HCT116 (cell line): ENCODE data around the gene OTOGL. TPM values are rescaled to one million over a fixed set of nuclear protein-coding genes. Genes with fewer than 3 reads are reported as not detected.

Experiments used
- ATAC-seq: fragments of 200-7000 bp; cut with Tn5 transposase; 2 replicates; pipeline ENCODE4 v1.9.1; 2020; ENCODE audit warnings: mild to moderate bottlenecking, moderate library complexity
- BruUV-seq: library from RNA; stranded (reverse); fragments of 400-500 nt; replicated peaks from 2 replicates; lab custom pipeline; 2021; lab: Mats Ljungman, UMichigan
- CTCF ChIA-PET: fragments of 300-600 bp; sonication (Branson Sonifier 250); formaldehyde crosslinking; loops from one replicate; lab custom pipeline; 2021; ENCODE audit warnings: antibody characterized with exemption; lab: Charles Lee
- POLR2A ChIA-PET: fragments of 300-600, 350-600 bp; sonication (Branson Sonifier 250); formaldehyde crosslinking; loops from one replicate; lab custom pipeline; 2021; ENCODE audit warnings: antibody characterized with exemption; lab: Charles Lee
- RAD21 ChIA-PET, 2 experiments: fragments of 300-600 bp; sonication (Branson Sonifier 250); formaldehyde crosslinking; loops; one replicate each; lab custom pipeline; 2023; ENCODE audit warnings: low total read pairs in 2 of 2; ENCODE audit not compliant: uncharacterized antibody in 2 of 2, unreplicated experiment in 2 of 2, low non-redundant PET in 1 of 2; lab: Charles Lee
- DNase-seq: peaks from one replicate; pipeline ENCODE4 v3.0.0-alpha.2; 2010; ENCODE audit warnings: low read depth, low spot score
- H2AFZ ChIP-seq: fragments of 200-600 bp; shearing (Covaris generic), sonication (generic); 2 replicates; pipeline ENCODE4 v1.6.1; 2017; ENCODE audit warnings: low read depth, mixed run types, mixed read lengths, antibody characterized with exemption, low read length; ENCODE audit not compliant: poor library complexity, severe bottlenecking
- H3K27ac ChIP-seq: 2 replicates; pipeline ENCODE4 v1.5.1; 2012; ENCODE audit warnings: low read depth, low read length
- H3K27me3 ChIP-seq: fragments of 200-600 bp; sonication (generic); 2 replicates; pipeline ENCODE4 v1.6.1; 2016; ENCODE audit warnings: mixed run types, low read length, mixed read lengths; ENCODE audit not compliant: insufficient read depth
- H3K36me3 ChIP-seq, 2 experiments: fragments of 200-500 bp in 1 of 2; fragments of 200-600 bp in 1 of 2; sonication (Bioruptor generic) in 1 of 2; sonication (generic) in 1 of 2; 2 replicates each; pipeline versions ENCODE4 v1.5.1 to v1.6.1; 2014 to 2016; ENCODE audit warnings: low read length in 2 of 2, inconsistent platforms in 1 of 2, mixed read lengths in 1 of 2, mixed run types in 1 of 2; ENCODE audit not compliant: insufficient read depth in 2 of 2, control insufficient read depth in 1 of 2
- H3K4me1 ChIP-seq, 2 experiments: fragments of 200-600 bp in 1 of 2; sonication (generic) in 1 of 2; 2 replicates each; pipeline versions ENCODE4 v1.5.1 to v1.6.1; 2012 to 2017; ENCODE audit warnings: low read length in 2 of 2, inconsistent platforms in 1 of 2, mild to moderate bottlenecking in 1 of 2, mixed read lengths in 1 of 2, mixed run types in 1 of 2, moderate library complexity in 1 of 2; ENCODE audit not compliant: insufficient read depth in 2 of 2, control insufficient read depth in 1 of 2
- H3K4me2 ChIP-seq: fragments of 200-600 bp; sonication (generic); 2 replicates; pipeline ENCODE4 v1.6.1; 2017; ENCODE audit warnings: mixed run types, low read length, mixed read lengths
- H3K4me3 ChIP-seq, 2 experiments: fragments of 200-600 bp in 1 of 2; sonication (generic) in 1 of 2; replicated peaks in 1 of 2; 2 replicates each; pipeline ENCODE4 v1.5.1; 2011 to 2016; ENCODE audit warnings: low read length in 2 of 2, control low read depth in 1 of 2, low read depth in 1 of 2, mild to moderate bottlenecking in 1 of 2, mixed read lengths in 1 of 2, mixed run types in 1 of 2
- H3K79me2 ChIP-seq: fragments of 200-600 bp; sonication (generic); 2 replicates; pipeline ENCODE4 v1.6.1; 2017; ENCODE audit warnings: mild to moderate bottlenecking, mixed run types, low read length, moderate library complexity, mixed read lengths; ENCODE audit not compliant: insufficient read depth
- H3K9ac ChIP-seq: fragments of 200-600 bp; sonication (generic); 2 replicates; pipeline ENCODE4 v1.6.1; 2016; ENCODE audit warnings: low read length, mixed read lengths
- H3K9me2 ChIP-seq: fragments of 200-600 bp; sonication (generic), shearing (Covaris generic); 2 replicates; pipeline ENCODE4 v1.6.1; 2017; ENCODE audit warnings: mixed run types, mild to moderate bottlenecking, moderate library complexity; ENCODE audit not compliant: insufficient read depth
- H3K9me3 ChIP-seq, 2 experiments: fragments of 200-500 bp in 1 of 2; fragments of 200-600 bp in 1 of 2; sonication (Bioruptor generic) in 1 of 2; sonication (generic) in 1 of 2; 2 replicates each; pipeline ENCODE4 v1.6.1; 2014 to 2017; ENCODE audit warnings: low read length in 2 of 2, mixed read lengths in 2 of 2, inconsistent platforms in 1 of 2, low read depth in 1 of 2, mild to moderate bottlenecking in 1 of 2, mixed run types in 1 of 2, moderate library complexity in 1 of 2; ENCODE audit not compliant: control insufficient read depth in 1 of 2, insufficient read depth in 1 of 2
- H4K20me1 ChIP-seq: fragments of 200-600 bp; sonication (generic), shearing (Covaris generic); 2 replicates; pipeline ENCODE4 v1.6.1; 2017; ENCODE audit warnings: mixed run types, mild to moderate bottlenecking, moderate library complexity; ENCODE audit not compliant: insufficient read depth
- CBX3 ChIP-seq: IDR thresholded peaks from 2 replicates; pipeline ENCODE4 v1.6.1; 2012; ENCODE audit warnings: low read depth
- CEBPB ChIP-seq: IDR thresholded peaks from 2 replicates; pipeline ENCODE4 v1.6.1; 2012; ENCODE audit warnings: low read depth
- EGR1 ChIP-seq: IDR thresholded peaks from 2 replicates; pipeline ENCODE4 v1.6.1; 2012; ENCODE audit warnings: low read depth
- EZH2 ChIP-seq: fragments of 200-600 bp; sonication (generic); IDR thresholded peaks from 2 replicates; pipeline ENCODE4 v1.6.1; 2017; ENCODE audit warnings: antibody characterized with exemption, mixed run types
- JUND ChIP-seq: IDR thresholded peaks from 2 replicates; pipeline ENCODE4 v1.6.1; 2012
- POLR2A ChIP-seq: IDR thresholded peaks from 2 replicates; pipeline ENCODE4 v1.7.0; 2011; ENCODE audit warnings: borderline replicate concordance; ENCODE audit not compliant: insufficient read depth, insufficient read length; ENCODE audit errors: extremely low read depth
- POLR2AphosphoS5 ChIP-seq: IDR thresholded peaks from 2 replicates; pipeline ENCODE4 v1.6.1; 2011; ENCODE audit warnings: mild to moderate bottlenecking, low read depth, low read length, moderate library complexity
- SP1 ChIP-seq: IDR thresholded peaks from 2 replicates; pipeline ENCODE4 v1.6.1; 2012; ENCODE audit warnings: low read depth
- SRF ChIP-seq: IDR thresholded peaks from 2 replicates; pipeline ENCODE4 v1.6.1; 2012; ENCODE audit warnings: low read depth
- ZNF274 ChIP-seq: fragments of 200-500 bp; sonication (Bioruptor generic); IDR thresholded peaks from 2 replicates; pipeline ENCODE4 v1.6.1; 2014; ENCODE audit warnings: mild to moderate bottlenecking, low read depth, low read length, inconsistent platforms
- intact Hi-C: fragments of 100-400 bp; cut with micrococcal nuclease; formaldehyde crosslinking; loops from 2 replicates; pipeline ENCODE4 v1.10.0; 2022
- total RNA-seq: library from RNA; stranded (reverse); gene quantifications from one replicate; pipeline ENCODE4 v1.2.1, GENCODE V29; 2021; ENCODE audit not compliant: unreplicated experiment
- TF ChIP-seq, protein P1 (sequence below): IDR thresholded peaks from 2 replicates; pipeline ENCODE4 v1.6.1; 2011; ENCODE audit warnings: mild to moderate bottlenecking, low read length, moderate library complexity; ENCODE audit not compliant: insufficient replicate concordance; ENCODE audit errors: extremely low read depth
- TF ChIP-seq, protein P2 (sequence below): IDR thresholded peaks from 2 replicates; pipeline ENCODE4 v1.6.1; 2012
- TF ChIP-seq, protein P3 (sequence below), 3 experiments: fragments of 200-600 bp in 1 of 3; sonication (generic) in 1 of 3; IDR thresholded peaks in 2 of 3; conservative IDR thresholded peaks in 1 of 3; 2 replicates each; pipeline ENCODE4 v1.5.1; 2012 to 2017; ENCODE audit warnings: low read depth in 2 of 3, low read length in 2 of 3, antibody characterized with exemption in 1 of 3, borderline replicate concordance in 1 of 3, control low read depth in 1 of 3, mild to moderate bottlenecking in 1 of 3, mixed read lengths in 1 of 3, mixed run types in 1 of 3, moderate library complexity in 1 of 3; ENCODE audit not compliant: insufficient read depth in 1 of 3

Gene OTOGL
- total RNA-seq, 1 experiment from 2014 or later: not detected

DNA sequence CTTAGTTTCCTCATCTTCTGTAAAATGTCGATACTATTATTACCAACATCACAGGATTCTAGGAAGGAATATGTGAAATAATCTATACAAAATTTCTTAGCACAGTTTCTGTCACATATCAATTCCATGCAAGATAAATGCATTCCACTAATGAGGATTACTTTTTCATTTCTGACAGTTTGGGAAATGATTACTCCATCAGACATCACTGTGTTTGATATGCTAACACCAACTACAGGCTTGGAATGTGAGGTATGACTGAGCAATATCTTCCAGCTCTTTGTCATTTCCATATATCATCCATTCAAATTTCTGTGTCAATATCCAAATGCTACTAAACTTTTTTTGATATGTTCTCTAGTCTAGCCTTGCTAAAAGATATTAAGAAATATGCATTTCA, 233.5 kb downstream of the OTOGL start:
- ChIA-PET RAD21 (no interaction called here), POLR2A (no interaction called here)
- Histone ChIP-seq H3K36me3 (no peaks in the 10 kb centered on the region), H3K9me3 (no peaks in the 10 kb centered on the region), H3K4me1 (no peaks in the 10 kb centered on the region), H2AFZ (no peak overlapping the region)
- BruUV-seq: no TSS peak
- intact Hi-C loops: no loop called here
- TF ChIP-seq, protein P1, sequence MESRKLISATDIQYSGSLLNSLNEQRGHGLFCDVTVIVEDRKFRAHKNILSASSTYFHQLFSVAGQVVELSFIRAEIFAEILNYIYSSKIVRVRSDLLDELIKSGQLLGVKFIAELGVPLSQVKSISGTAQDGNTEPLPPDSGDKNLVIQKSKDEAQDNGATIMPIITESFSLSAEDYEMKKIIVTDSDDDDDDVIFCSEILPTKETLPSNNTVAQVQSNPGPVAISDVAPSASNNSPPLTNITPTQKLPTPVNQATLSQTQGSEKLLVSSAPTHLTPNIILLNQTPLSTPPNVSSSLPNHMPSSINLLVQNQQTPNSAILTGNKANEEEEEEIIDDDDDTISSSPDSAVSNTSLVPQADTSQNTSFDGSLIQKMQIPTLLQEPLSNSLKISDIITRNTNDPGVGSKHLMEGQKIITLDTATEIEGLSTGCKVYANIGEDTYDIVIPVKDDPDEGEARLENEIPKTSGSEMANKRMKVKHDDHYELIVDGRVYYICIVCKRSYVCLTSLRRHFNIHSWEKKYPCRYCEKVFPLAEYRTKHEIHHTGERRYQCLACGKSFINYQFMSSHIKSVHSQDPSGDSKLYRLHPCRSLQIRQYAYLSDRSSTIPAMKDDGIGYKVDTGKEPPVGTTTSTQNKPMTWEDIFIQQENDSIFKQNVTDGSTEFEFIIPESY: no peak
- TF ChIP-seq, protein P2, sequence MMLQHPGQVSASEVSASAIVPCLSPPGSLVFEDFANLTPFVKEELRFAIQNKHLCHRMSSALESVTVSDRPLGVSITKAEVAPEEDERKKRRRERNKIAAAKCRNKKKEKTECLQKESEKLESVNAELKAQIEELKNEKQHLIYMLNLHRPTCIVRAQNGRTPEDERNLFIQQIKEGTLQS: no peak
- TF ChIP-seq CEBPB (no peak), POLR2AphosphoS5 (no peak), JUND (no peak), EZH2 (no peak), EGR1 (no peak), CBX3 (no peak), SRF (no peak), SP1 (no peak), ZNF274 (no peak), POLR2A (no peak)
- TF ChIP-seq, protein P3, sequence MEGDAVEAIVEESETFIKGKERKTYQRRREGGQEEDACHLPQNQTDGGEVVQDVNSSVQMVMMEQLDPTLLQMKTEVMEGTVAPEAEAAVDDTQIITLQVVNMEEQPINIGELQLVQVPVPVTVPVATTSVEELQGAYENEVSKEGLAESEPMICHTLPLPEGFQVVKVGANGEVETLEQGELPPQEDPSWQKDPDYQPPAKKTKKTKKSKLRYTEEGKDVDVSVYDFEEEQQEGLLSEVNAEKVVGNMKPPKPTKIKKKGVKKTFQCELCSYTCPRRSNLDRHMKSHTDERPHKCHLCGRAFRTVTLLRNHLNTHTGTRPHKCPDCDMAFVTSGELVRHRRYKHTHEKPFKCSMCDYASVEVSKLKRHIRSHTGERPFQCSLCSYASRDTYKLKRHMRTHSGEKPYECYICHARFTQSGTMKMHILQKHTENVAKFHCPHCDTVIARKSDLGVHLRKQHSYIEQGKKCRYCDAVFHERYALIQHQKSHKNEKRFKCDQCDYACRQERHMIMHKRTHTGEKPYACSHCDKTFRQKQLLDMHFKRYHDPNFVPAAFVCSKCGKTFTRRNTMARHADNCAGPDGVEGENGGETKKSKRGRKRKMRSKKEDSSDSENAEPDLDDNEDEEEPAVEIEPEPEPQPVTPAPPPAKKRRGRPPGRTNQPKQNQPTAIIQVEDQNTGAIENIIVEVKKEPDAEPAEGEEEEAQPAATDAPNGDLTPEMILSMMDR (IDR thresholded peaks at IDR 0.05 in 2 of 3, conservative IDR thresholded peaks at IDR 0.05 in 1 of 3; ENCODE audit: borderline replicate concordance in 1 of 3, insufficient read depth in 1 of 3, low read depth in 2 of 3, low read length in 2 of 3): no peak
- TF ChIP-seq, all 23 proteins: peak for 0
- H4K20me1 ChIP-seq: no peaks in the 10 kb centered on the region
- H3K9me2 ChIP-seq: no peaks in the 10 kb centered on the region
- H3K27me3 ChIP-seq: no peaks in the 10 kb centered on the region
- no peak overlapping the region for H3K4me2 ChIP-seq
- no peak overlapping the region for H3K4me3 ChIP-seq
- no peak overlapping the region for H3K9ac ChIP-seq
- ATAC-seq (no peak), DNase-seq (no peak)
- H3K27ac ChIP-seq: no peak overlapping the region
- CTCF ChIA-PET: no interaction called here
- no peaks in the 10 kb centered on the region for H3K79me2 ChIP-seq
